Astrocyte (in vitro differentiated cells and primary cell): Measurements from ENCODE around the gene GNAO1.

Source experiments
- EZH2 ChIP-seq: IDR thresholded peaks from 2 replicates; pipeline ENCODE4 v1.6.1; 2012; ENCODE audit warnings: mild to moderate bottlenecking, low read length, inconsistent platforms; ENCODE audit not compliant: insufficient read depth
- TF ChIP-seq, protein P1 (sequence below): IDR thresholded peaks from 2 replicates; pipeline ENCODE4 v1.5.1; 2011; ENCODE audit warnings: low read depth, mild to moderate bottlenecking, inconsistent platforms, low read length, moderate library complexity; ENCODE audit not compliant: insufficient read depth

DNA sequence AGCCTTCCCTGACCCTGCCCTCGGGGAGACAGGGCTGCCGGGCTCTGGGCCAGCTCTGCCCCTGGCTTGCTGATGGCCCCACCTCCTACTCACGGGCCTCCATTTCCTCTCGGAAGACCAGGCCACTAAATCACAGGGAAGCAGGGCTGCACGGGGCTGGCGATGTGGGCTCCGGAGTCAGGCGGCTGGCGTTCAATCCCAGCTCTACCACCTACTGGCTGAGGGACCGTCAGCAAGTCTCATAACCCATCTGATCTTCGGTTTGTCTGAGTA is 120.7 kb downstream of the GNAO1 start:
- TF ChIP-seq, protein P1, sequence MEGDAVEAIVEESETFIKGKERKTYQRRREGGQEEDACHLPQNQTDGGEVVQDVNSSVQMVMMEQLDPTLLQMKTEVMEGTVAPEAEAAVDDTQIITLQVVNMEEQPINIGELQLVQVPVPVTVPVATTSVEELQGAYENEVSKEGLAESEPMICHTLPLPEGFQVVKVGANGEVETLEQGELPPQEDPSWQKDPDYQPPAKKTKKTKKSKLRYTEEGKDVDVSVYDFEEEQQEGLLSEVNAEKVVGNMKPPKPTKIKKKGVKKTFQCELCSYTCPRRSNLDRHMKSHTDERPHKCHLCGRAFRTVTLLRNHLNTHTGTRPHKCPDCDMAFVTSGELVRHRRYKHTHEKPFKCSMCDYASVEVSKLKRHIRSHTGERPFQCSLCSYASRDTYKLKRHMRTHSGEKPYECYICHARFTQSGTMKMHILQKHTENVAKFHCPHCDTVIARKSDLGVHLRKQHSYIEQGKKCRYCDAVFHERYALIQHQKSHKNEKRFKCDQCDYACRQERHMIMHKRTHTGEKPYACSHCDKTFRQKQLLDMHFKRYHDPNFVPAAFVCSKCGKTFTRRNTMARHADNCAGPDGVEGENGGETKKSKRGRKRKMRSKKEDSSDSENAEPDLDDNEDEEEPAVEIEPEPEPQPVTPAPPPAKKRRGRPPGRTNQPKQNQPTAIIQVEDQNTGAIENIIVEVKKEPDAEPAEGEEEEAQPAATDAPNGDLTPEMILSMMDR: no peak
- TF ChIP-seq EZH2: no peak
